HEK293 (cell line): ENCODE data around the gene ETHE1.

Experiments used
- GFI1B ChIP-seq: fragments of 450-650 bp; formaldehyde crosslinking; IDR thresholded peaks from 2 replicates; pipeline ENCODE4 v1.5.1; 2016; ENCODE audit warnings: missing biosample characterization, missing genetic modification characterization
- HOXA7 ChIP-seq: sonication (generic); formaldehyde crosslinking; IDR thresholded peaks from 2 replicates; pipeline ENCODE4 v1.8.1; 2022; ENCODE audit warnings: missing genetic modification reagents, borderline replicate concordance
- MEIS1 ChIP-seq: sonication (generic); formaldehyde crosslinking; IDR thresholded peaks from 2 replicates; pipeline ENCODE4 v1.8.1; 2022; ENCODE audit warnings: missing genetic modification reagents, mild to moderate bottlenecking, borderline replicate concordance
- PATZ1 ChIP-seq: fragments of 450-650 bp; formaldehyde crosslinking; IDR thresholded peaks from 2 replicates; pipeline ENCODE4 v1.5.1; 2016; ENCODE audit warnings: missing biosample characterization, missing genetic modification characterization
- PRDM1 ChIP-seq: fragments of 450-650 bp; formaldehyde crosslinking; IDR thresholded peaks from 2 replicates; pipeline ENCODE4; 2016; ENCODE audit warnings: missing biosample characterization, missing genetic modification characterization
- PRDM4 ChIP-seq: fragments of 450-650 bp; formaldehyde crosslinking; IDR thresholded peaks from 2 replicates; pipeline ENCODE4 v1.5.1; 2017; ENCODE audit warnings: missing biosample characterization, missing genetic modification characterization
- PRDM6 ChIP-seq: fragments of 450-650 bp; formaldehyde crosslinking; IDR thresholded peaks from 2 replicates; pipeline ENCODE4 v1.5.1; 2017; ENCODE audit warnings: missing biosample characterization, missing genetic modification characterization
- RBAK ChIP-seq: fragments of 450-650 bp; formaldehyde crosslinking; IDR thresholded peaks from 2 replicates; pipeline ENCODE4 v1.5.1; 2016; ENCODE audit warnings: missing biosample characterization, missing genetic modification characterization
- SP2 ChIP-seq: fragments of 450-650 bp; formaldehyde crosslinking; IDR thresholded peaks from 2 replicates; pipeline ENCODE4 v1.5.1; 2016; ENCODE audit warnings: missing biosample characterization, missing genetic modification characterization
- WT1 ChIP-seq: fragments of 450-650 bp; formaldehyde crosslinking; IDR thresholded peaks from 2 replicates; pipeline ENCODE4 v1.5.1; 2016; ENCODE audit warnings: missing biosample characterization, missing genetic modification characterization
- YY1 ChIP-seq: fragments of 450-650 bp; formaldehyde crosslinking; IDR thresholded peaks from 2 replicates; pipeline ENCODE4 v1.5.1; 2018; ENCODE audit warnings: missing biosample characterization, missing genetic modification characterization
- YY2 ChIP-seq: fragments of 450-650 bp; formaldehyde crosslinking; IDR thresholded peaks from 2 replicates; pipeline ENCODE4 v1.5.1; 2016; ENCODE audit warnings: missing biosample characterization, missing genetic modification characterization
- ZBTB21 ChIP-seq: fragments of 450-650 bp; formaldehyde crosslinking; IDR thresholded peaks from 2 replicates; pipeline ENCODE4 v1.5.1; 2017; ENCODE audit warnings: missing biosample characterization, missing genetic modification characterization
- ZBTB7A ChIP-seq: fragments of 450-650 bp; formaldehyde crosslinking; IDR thresholded peaks from 2 replicates; pipeline ENCODE4 v1.5.1; 2016; ENCODE audit warnings: low read depth, missing biosample characterization, missing genetic modification characterization
- ZNF10 ChIP-seq: fragments of 450-650 bp; formaldehyde crosslinking; IDR thresholded peaks from 2 replicates; pipeline ENCODE4 v1.5.1; 2017; ENCODE audit warnings: missing biosample characterization, missing genetic modification characterization
- ZNF112 ChIP-seq: fragments of 450-650 bp; formaldehyde crosslinking; IDR thresholded peaks from 2 replicates; pipeline ENCODE4 v1.5.0; 2017; ENCODE audit warnings: missing biosample characterization, missing genetic modification characterization
- ZNF140 ChIP-seq: fragments of 450-650 bp; formaldehyde crosslinking; IDR thresholded peaks from 2 replicates; pipeline ENCODE4 v1.5.1; 2016; ENCODE audit warnings: missing biosample characterization, missing genetic modification characterization
- ZNF16 ChIP-seq: fragments of 450-650 bp; formaldehyde crosslinking; IDR thresholded peaks from 2 replicates; pipeline ENCODE4 v1.5.1; 2016; ENCODE audit warnings: low read depth, missing biosample characterization, missing genetic modification characterization
- ZNF184 ChIP-seq: fragments of 450-650 bp; IDR thresholded peaks from 2 replicates; pipeline ENCODE4 v1.5.1; 2018; ENCODE audit warnings: missing biosample characterization, mild to moderate bottlenecking, missing genetic modification characterization
- ZNF23 ChIP-seq: fragments of 450-650 bp; formaldehyde crosslinking; IDR thresholded peaks from 2 replicates; pipeline ENCODE4 v1.5.1; 2016; ENCODE audit warnings: missing biosample characterization, missing genetic modification characterization, borderline replicate concordance
- ZNF324 ChIP-seq: fragments of 450-650 bp; formaldehyde crosslinking; IDR thresholded peaks from 2 replicates; pipeline ENCODE4 v1.5.1; 2016; ENCODE audit warnings: missing biosample characterization, missing genetic modification characterization
- ZNF423 ChIP-seq: fragments of 450-650 bp; formaldehyde crosslinking; IDR thresholded peaks from 2 replicates; pipeline ENCODE4 v1.5.1; 2016; ENCODE audit warnings: missing biosample characterization, missing genetic modification characterization
- ZNF433 ChIP-seq: fragments of 450-650 bp; formaldehyde crosslinking; IDR thresholded peaks from 2 replicates; pipeline ENCODE4 v1.5.1; 2016; ENCODE audit warnings: missing biosample characterization, missing genetic modification characterization, low read depth
- ZNF473 ChIP-seq: fragments of 450-650 bp; formaldehyde crosslinking; IDR thresholded peaks from 2 replicates; pipeline ENCODE4 v1.5.1; 2017; ENCODE audit warnings: missing biosample characterization, missing genetic modification characterization
- ZNF501 ChIP-seq: fragments of 450-650 bp; formaldehyde crosslinking; IDR thresholded peaks from 2 replicates; pipeline ENCODE4 v1.5.1; 2016; ENCODE audit warnings: missing biosample characterization, missing genetic modification characterization
- ZNF548 ChIP-seq: fragments of 450-650 bp; formaldehyde crosslinking; IDR thresholded peaks from 2 replicates; pipeline ENCODE4 v1.5.1; 2016; ENCODE audit warnings: missing biosample characterization, missing genetic modification characterization
- ZNF561 ChIP-seq: fragments of 450-650 bp; IDR thresholded peaks from 2 replicates; pipeline ENCODE4 v1.5.1; 2018; ENCODE audit warnings: missing biosample characterization, missing genetic modification characterization, borderline replicate concordance
- ZNF623 ChIP-seq: fragments of 450-650 bp; formaldehyde crosslinking; IDR thresholded peaks from 2 replicates; pipeline ENCODE4 v1.5.1; 2016; ENCODE audit warnings: missing biosample characterization, missing genetic modification characterization
- ZNF654 ChIP-seq: fragments of 450-650 bp; formaldehyde crosslinking; IDR thresholded peaks from 2 replicates; pipeline ENCODE4 v1.5.1; 2016; ENCODE audit warnings: low read depth, missing biosample characterization, missing genetic modification characterization
- ZNF704 ChIP-seq: fragments of 450-650 bp; formaldehyde crosslinking; IDR thresholded peaks from 2 replicates; pipeline ENCODE4 v1.5.1; 2016; ENCODE audit warnings: missing biosample characterization, missing genetic modification characterization
- ZNF792 ChIP-seq: fragments of 450-650 bp; formaldehyde crosslinking; IDR thresholded peaks from 2 replicates; pipeline ENCODE4 v1.5.1; 2016; ENCODE audit warnings: missing biosample characterization, missing genetic modification characterization
- TF ChIP-seq, protein P1 (sequence below): fragments of 450-650 bp; formaldehyde crosslinking; IDR thresholded peaks from 2 replicates; pipeline ENCODE4 v1.5.1; 2016; ENCODE audit warnings: missing biosample characterization, missing genetic modification characterization
- TF ChIP-seq, protein P2 (sequence below): fragments of 450-650 bp; formaldehyde crosslinking; IDR thresholded peaks from 2 replicates; pipeline ENCODE4 v1.5.1; 2017; ENCODE audit warnings: missing biosample characterization, missing genetic modification characterization

Gene ETHE1

DNA sequence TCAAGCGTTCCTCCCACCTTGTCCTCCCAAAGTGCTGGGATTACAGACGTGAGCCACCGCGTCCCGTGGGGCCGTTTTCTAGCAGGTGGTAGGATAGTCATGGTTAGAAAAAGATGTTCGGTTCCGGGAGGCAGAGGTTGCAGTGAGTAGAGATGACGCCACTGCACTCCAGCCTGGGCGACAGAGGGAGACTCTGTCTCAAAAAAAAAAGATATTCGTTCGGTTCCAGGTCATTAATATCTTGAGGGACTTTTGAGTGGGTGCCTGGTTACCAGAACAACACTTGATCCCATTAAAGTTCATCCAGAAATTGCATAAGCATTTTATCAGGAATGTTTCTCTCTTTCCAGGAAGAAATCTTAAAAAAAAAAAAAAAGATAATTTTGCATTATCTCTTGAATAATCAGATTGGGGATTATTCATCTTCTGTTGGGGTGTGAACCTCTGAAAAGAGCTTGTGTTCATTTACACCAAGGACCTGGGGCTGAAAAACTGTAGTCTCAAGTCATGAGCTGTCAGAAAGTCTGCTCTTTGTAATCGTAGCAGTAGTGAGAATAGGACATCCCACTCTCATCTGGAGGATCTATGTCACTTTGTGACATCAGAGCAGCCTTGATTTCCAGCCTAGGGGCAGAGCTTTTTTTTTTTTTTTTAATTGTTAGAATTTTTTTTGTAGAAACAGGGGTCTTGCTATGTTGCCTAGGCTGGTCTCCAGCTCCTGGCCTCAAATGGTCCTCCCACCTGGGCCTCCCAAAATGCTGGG lies 1.0 kb upstream of the ETHE1 start (continued):
- TF ChIP-seq, protein P1, sequence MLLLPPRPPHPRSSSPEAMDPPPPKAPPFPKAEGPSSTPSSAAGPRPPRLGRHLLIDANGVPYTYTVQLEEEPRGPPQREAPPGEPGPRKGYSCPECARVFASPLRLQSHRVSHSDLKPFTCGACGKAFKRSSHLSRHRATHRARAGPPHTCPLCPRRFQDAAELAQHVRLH: peak; percentile 87; the same call in 1 of the 2 replicates
- no peak for TF ChIP-seq ZNF140
- TF ChIP-seq WT1: peak; percentile 93
- TF ChIP-seq PRDM1 (tag by site-specific recombination): peak; percentile 57; the same call in 1 of the 2 replicates
- TF ChIP-seq ZNF704 (tag by site-specific recombination): no peak
- no peak for TF ChIP-seq MEIS1
- peak; percentile 88 for TF ChIP-seq ZNF184
- TF ChIP-seq SP2 (tag by site-specific recombination): peak; percentile 6
- no peak for TF ChIP-seq ZNF23 (tag by site-specific recombination)
- no peak for TF ChIP-seq ZNF112
- TF ChIP-seq ZNF473 (tag by site-specific recombination): no peak
- no peak for TF ChIP-seq HOXA7 (CRISPR knock-in tag)
- TF ChIP-seq GFI1B: peak; percentile 85
- peak; percentile 51 for TF ChIP-seq PATZ1 (tag by site-specific recombination)
- TF ChIP-seq ZNF501 (tag by site-specific recombination): no peak
- TF ChIP-seq YY2 (tag by site-specific recombination): no peak
- TF ChIP-seq ZNF561 (tag by site-specific recombination): no peak; the same call in 1 of the 2 replicates
- no peak for TF ChIP-seq ZNF792 (tag by site-specific recombination)
- peak; percentile 86 for TF ChIP-seq ZBTB21 (tag by site-specific recombination)
- TF ChIP-seq ZNF548 (tag by site-specific recombination): no peak
- TF ChIP-seq RBAK (tag by site-specific recombination): no peak
- 0 out of 2 replicates have a peak, but pooled peaks have one; percentile 27 for TF ChIP-seq ZNF623 (tag by site-specific recombination)
- peak; percentile 85 for TF ChIP-seq ZNF324 (tag by site-specific recombination)
- peak; percentile 93 for TF ChIP-seq PRDM6 (tag by site-specific recombination)
- TF ChIP-seq PRDM4: peak; percentile 64; the same call in 1 of the 2 replicates
- TF ChIP-seq YY1 (tag by site-specific recombination): no peak
- peak; percentile 18; the same call in 1 of the 2 replicates for TF ChIP-seq ZNF10
- TF ChIP-seq ZBTB7A (tag by site-specific recombination): no peak
- no peak for TF ChIP-seq ZNF433
- TF ChIP-seq ZNF654 (tag by site-specific recombination): peak; percentile 24
- no peak for TF ChIP-seq ZNF16 (tag by site-specific recombination)
- TF ChIP-seq, protein P2, sequence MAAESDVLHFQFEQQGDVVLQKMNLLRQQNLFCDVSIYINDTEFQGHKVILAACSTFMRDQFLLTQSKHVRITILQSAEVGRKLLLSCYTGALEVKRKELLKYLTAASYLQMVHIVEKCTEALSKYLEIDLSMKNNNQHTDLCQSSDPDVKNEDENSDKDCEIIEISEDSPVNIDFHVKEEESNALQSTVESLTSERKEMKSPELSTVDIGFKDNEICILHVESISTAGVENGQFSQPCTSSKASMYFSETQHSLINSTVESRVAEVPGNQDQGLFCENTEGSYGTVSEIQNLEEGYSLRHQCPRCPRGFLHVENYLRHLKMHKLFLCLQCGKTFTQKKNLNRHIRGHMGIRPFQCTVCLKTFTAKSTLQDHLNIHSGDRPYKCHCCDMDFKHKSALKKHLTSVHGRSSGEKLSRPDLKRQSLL (tag by site-specific recombination): 0 out of 2 replicates have a peak, but pooled peaks have one; percentile 17
- 0 out of 2 replicates have a peak, but pooled peaks have one; percentile 20 for TF ChIP-seq ZNF423 (tag by site-specific recombination)
